GM21737 (cell line): ENCODE data around the gene ATP1A4.
"Not testable (repeated sequence)": the region's sequence is repeated elsewhere in the genome, so short reads cannot be mapped to it uniquely, and the experiment has no call there.

Experiments
- ATAC-seq: cut with Tn5 transposase; IDR thresholded peaks from one replicate; pipeline ENCODE4 v1.9.1; 2021; ENCODE audit warnings: mild to moderate bottlenecking, moderate library complexity; ENCODE audit not compliant: unreplicated experiment

Gene ATP1A4

GRCh38 chr1:160122978-160123495 is 28.4 kb upstream of the ATP1A4 start:
- ATAC-seq: no peak

- no peak for ATAC-seq
Observed at GRCh38 chr1:160123726-160124125, 27.7 kb upstream of the ATP1A4 start.

GRCh38 chr1:160124705-160125478 is 26.5 kb upstream of the ATP1A4 start:
- ATAC-seq: no peak

GRCh38 chr1:160125746-160126145 is 25.7 kb upstream of the ATP1A4 start:
- no peak for ATAC-seq

GRCh38 chr1:160126342-160126741 is 25.1 kb upstream of the ATP1A4 start:
- ATAC-seq: not testable (repeated sequence)

GRCh38 chr1:160127381-160127780 is 24.0 kb upstream of the ATP1A4 start:
- ATAC-seq: no peak

- no peak for ATAC-seq
Observed at GRCh38 chr1:160127865-160128523, 23.4 kb upstream of the ATP1A4 start.

GRCh38 chr1:160128636-160129035 is 22.8 kb upstream of the ATP1A4 start:
- ATAC-seq: no peak

- no peak for ATAC-seq
Observed at GRCh38 chr1:160129046-160129445, 22.4 kb upstream of the ATP1A4 start.

- ATAC-seq: no peak
Observed at GRCh38 chr1:160129558-160129957, 21.8 kb upstream of the ATP1A4 start.

- no peak for ATAC-seq
Observed at GRCh38 chr1:160129966-160130365, 21.4 kb upstream of the ATP1A4 start.

- no peak for ATAC-seq
Observed at GRCh38 chr1:160130486-160130885, 20.9 kb upstream of the ATP1A4 start.

GRCh38 chr1:160130939-160131338 is 20.5 kb upstream of the ATP1A4 start:
- ATAC-seq: no peak

- no peak for ATAC-seq
Observed at GRCh38 chr1:160131803-160132565, 19.4 kb upstream of the ATP1A4 start.

- no peak for ATAC-seq
Observed at GRCh38 chr1:160133990-160134770, 17.2 kb upstream of the ATP1A4 start.

- ATAC-seq: no peak
Observed at GRCh38 chr1:160134791-160135572, 16.4 kb upstream of the ATP1A4 start.

- ATAC-seq: no peak
Observed at GRCh38 chr1:160136121-160136925, 15.1 kb upstream of the ATP1A4 start.

- no peak for ATAC-seq
Observed at GRCh38 chr1:160136926-160137200, 14.5 kb upstream of the ATP1A4 start.

- no peak for ATAC-seq
Observed at GRCh38 chr1:160137216-160137862, 14.1 kb upstream of the ATP1A4 start.
